Measurements from ENCODE around the gene NKX6-2.

DNA sequence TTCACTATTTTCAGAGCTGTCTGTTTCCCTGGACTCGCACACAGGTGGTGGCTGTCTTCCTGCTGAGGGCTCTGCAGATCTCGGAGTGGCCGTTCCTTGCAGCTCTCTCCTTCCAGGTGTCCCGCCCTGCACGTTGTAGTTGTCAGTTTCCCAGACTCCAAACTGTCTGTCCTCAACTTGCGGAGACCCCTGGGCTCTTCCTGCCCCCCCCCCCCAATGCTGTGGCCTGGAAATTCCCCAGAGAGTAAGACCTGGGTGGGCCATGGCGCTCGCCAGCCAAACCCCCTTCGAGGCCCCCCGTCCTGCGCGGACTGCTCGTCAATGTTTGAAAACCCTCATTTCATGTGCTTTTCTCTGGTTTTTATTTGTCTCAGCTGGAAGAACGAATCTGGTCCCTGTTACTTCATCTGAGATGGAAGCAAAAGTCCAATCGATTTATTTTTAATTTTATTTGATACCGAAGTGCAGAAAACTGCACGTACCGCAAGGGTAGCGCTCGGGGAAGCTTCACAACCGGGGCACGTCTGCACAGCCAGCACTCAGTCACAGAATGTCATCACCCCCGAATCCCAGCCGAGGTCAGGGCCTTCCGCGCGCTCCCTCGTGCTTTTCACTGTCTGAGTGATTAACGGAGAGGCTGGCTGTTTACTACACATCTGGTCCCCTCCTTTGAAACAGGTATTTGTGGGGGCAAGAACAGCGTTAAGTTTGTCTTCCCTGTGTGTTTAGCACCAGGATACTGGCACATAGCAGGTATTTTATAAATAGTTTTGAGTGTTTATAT lies 46.4 kb upstream of the NKX6-2 start:
- TF ChIP-seq POLR2A (IDR thresholded peaks at IDR 0.05) (no peak), CTCF (IDR thresholded peaks at IDR 0.05) (no peak)
